Measurements from ENCODE around the gene PARPBP. TPM values are rescaled to one million over a fixed set of nuclear protein-coding genes. Genes with fewer than 3 reads are reported as not detected.

The PARPBP gene
- total RNA-seq, 1 experiment from 2014 or later = 28.2 TPM

DNA sequence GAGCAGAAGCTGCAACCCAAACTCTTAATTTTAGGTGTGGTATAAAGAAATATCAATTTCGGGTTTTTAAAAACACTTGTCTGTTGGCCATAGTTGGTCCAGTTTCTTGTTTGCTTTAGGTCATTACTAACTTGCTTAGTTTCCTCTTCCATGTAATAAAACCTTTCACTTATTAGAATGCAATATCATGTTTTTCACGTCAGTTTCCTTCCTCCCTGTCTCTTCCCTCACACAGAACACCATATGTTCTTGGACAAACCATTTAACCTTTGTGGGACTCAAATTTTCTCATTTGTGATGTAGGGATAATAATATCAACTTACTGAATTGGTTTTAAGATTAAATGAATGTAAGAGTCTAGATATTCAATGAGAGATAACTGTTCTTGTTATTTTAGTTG, 54.8 kb downstream of the PARPBP start:
- H3K9me3 Mint-ChIP-seq (ENCODE audit: unreplicated experiment) = no peaks in the 10 kb centered on the region

DNA sequence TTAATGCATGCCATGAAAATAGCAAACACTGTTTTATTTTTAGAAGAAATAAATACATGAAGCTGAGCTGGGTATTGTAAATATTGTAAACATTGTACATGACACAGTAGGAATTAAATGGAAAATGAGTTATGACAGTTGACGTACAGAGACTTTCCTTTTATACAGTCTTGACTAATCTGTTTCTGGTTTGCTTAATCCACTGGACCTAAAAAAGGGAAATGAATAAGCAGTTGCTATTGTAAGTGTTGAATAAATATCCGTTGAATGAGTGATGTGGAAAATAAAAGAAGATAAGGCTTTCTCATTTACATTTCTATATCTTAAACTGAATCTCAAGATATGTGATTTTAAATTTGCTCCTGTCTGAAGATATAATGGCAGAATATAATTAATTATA, 62.7 kb downstream of the PARPBP start:
- Mint-ChIP-seq H3K27ac (ENCODE audit: unreplicated experiment) (no peak overlapping the region), H3K4me1 (ENCODE audit: low read depth, unreplicated experiment) (no peaks in the 10 kb centered on the region), H3K36me3 (ENCODE audit: insufficient read depth, unreplicated experiment) (no peaks in the 10 kb centered on the region), H3K9me3 (ENCODE audit: unreplicated experiment) (no peaks in the 10 kb centered on the region), H3K27me3 (ENCODE audit: insufficient read depth, unreplicated experiment) (no peaks in the 10 kb centered on the region), H3K4me3 (ENCODE audit: unreplicated experiment) (no peak overlapping the region)
- POLR2A ChIA-PET = no interaction called here
- Histone ChIP-seq H3K36me3 (ENCODE audit: control insufficient read depth, insufficient read depth, low read length) (peaks cover 1% of the 10 kb centered on the region; the same call in 1 of the 2 replicates), H3K9me3 (no peaks in the 10 kb centered on the region), H3K4me3 (ENCODE audit: low read depth, low read length) (no peak overlapping the region), H3K27me3 (replicated peaks; ENCODE audit: control insufficient read depth, insufficient read depth, low read length) (no peaks in the 10 kb centered on the region), H3K4me1 (no peaks in the 10 kb centered on the region)
- intact Hi-C loops (cut with micrococcal nuclease; ENCODE audit: unreplicated experiment) = no loop called here
- TF ChIP-seq, protein P1, sequence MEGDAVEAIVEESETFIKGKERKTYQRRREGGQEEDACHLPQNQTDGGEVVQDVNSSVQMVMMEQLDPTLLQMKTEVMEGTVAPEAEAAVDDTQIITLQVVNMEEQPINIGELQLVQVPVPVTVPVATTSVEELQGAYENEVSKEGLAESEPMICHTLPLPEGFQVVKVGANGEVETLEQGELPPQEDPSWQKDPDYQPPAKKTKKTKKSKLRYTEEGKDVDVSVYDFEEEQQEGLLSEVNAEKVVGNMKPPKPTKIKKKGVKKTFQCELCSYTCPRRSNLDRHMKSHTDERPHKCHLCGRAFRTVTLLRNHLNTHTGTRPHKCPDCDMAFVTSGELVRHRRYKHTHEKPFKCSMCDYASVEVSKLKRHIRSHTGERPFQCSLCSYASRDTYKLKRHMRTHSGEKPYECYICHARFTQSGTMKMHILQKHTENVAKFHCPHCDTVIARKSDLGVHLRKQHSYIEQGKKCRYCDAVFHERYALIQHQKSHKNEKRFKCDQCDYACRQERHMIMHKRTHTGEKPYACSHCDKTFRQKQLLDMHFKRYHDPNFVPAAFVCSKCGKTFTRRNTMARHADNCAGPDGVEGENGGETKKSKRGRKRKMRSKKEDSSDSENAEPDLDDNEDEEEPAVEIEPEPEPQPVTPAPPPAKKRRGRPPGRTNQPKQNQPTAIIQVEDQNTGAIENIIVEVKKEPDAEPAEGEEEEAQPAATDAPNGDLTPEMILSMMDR (IDR thresholded peaks at IDR 0.05; ENCODE audit: insufficient read depth in 1 of 2, low read depth in 1 of 2, low read length in 1 of 2, severe bottlenecking in 1 of 2, unreplicated experiment in 1 of 2) = no peak
- CTCF ChIA-PET = no interaction called here
- no peak for DNase-seq
- BruUV-seq (replicated peaks) = no TSS peak

More for the DNA sequence above, 54.8 kb downstream of the PARPBP start:
- DNase-seq = no peak
- no TSS peak for BruUV-seq (replicated peaks)
- no peaks in the 10 kb centered on the region for H3K27me3 Mint-ChIP-seq (ENCODE audit: insufficient read depth, unreplicated experiment)
- intact Hi-C loops (cut with micrococcal nuclease; ENCODE audit: unreplicated experiment) = no loop called here
- H3K4me1 Mint-ChIP-seq (ENCODE audit: low read depth, unreplicated experiment) = no peaks in the 10 kb centered on the region
- no peak overlapping the region for H3K4me3 Mint-ChIP-seq (ENCODE audit: unreplicated experiment)
- H3K36me3 ChIP-seq (ENCODE audit: control insufficient read depth, insufficient read depth, low read length) = no peaks in the 10 kb centered on the region; the same call in 1 of the 2 replicates
- no peak overlapping the region for H3K27ac Mint-ChIP-seq (ENCODE audit: unreplicated experiment)
- no peak overlapping the region for H3K4me3 ChIP-seq (ENCODE audit: low read depth, low read length)
- TF ChIP-seq, protein P1 (IDR thresholded peaks at IDR 0.05; ENCODE audit: insufficient read depth in 1 of 2, low read depth in 1 of 2, low read length in 1 of 2, severe bottlenecking in 1 of 2, unreplicated experiment in 1 of 2) = no peak
- no peaks in the 10 kb centered on the region for H3K27me3 ChIP-seq (replicated peaks; ENCODE audit: control insufficient read depth, insufficient read depth, low read length)
- H3K36me3 Mint-ChIP-seq (ENCODE audit: insufficient read depth, unreplicated experiment) = no peaks in the 10 kb centered on the region
- ChIA-PET CTCF (no interaction called here), POLR2A (no interaction called here)
- no peaks in the 10 kb centered on the region for H3K9me3 ChIP-seq
- no peaks in the 10 kb centered on the region for H3K4me1 ChIP-seq

DNA sequence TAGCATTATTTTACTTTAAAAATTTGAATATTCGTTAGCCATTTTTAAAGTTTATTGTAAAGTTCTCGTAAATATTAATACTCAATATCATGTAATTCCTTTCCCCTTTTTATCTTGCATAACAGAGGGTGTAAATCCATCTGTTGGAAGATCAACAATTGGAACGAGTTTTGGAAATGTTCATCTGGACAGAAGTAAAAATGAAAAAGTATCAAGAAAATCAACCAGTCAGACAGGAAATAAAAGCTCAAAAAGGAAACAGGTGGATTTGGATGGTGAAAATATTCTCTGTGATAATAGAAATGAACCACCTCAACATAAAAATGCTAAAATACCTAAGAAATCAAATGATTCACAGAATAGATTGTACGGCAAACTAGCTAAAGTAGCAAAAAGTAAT, 75.8 kb downstream of the PARPBP start:
- CTCF ChIA-PET = no interaction called here
- Histone ChIP-seq H3K4me1 (no peaks in the 10 kb centered on the region), H3K36me3 (ENCODE audit: control insufficient read depth, insufficient read depth, low read length) (no peaks in the 10 kb centered on the region), H3K4me3 (ENCODE audit: low read depth, low read length) (no peak overlapping the region), H3K9me3 (no peaks in the 10 kb centered on the region), H3K27me3 (replicated peaks; ENCODE audit: control insufficient read depth, insufficient read depth, low read length) (no peaks in the 10 kb centered on the region)
- TF ChIP-seq, protein P1 (IDR thresholded peaks at IDR 0.05; ENCODE audit: insufficient read depth in 1 of 2, low read depth in 1 of 2, low read length in 1 of 2, severe bottlenecking in 1 of 2, unreplicated experiment in 1 of 2) = no peak
- intact Hi-C loops (cut with micrococcal nuclease; ENCODE audit: unreplicated experiment) = no loop called here
- DNase-seq = no peak
- BruUV-seq (replicated peaks) = no TSS peak
- no peak overlapping the region for H3K27ac Mint-ChIP-seq (ENCODE audit: unreplicated experiment)
- no peaks in the 10 kb centered on the region for H3K36me3 Mint-ChIP-seq (ENCODE audit: insufficient read depth, unreplicated experiment)
- POLR2A ChIA-PET = no interaction called here
- H3K4me3 Mint-ChIP-seq (ENCODE audit: unreplicated experiment) = no peak overlapping the region
- H3K9me3 Mint-ChIP-seq (ENCODE audit: unreplicated experiment) = no peaks in the 10 kb centered on the region
- no peaks in the 10 kb centered on the region for H3K27me3 Mint-ChIP-seq (ENCODE audit: insufficient read depth, unreplicated experiment)
- no peaks in the 10 kb centered on the region for H3K4me1 Mint-ChIP-seq (ENCODE audit: low read depth, unreplicated experiment)
